Bronchial epithelial cell (primary cell): ENCODE results near the gene ZNF48. TPM values are rescaled to one million over a fixed set of nuclear protein-coding genes. Genes with fewer than 3 reads are reported as not detected.

ENCODE experiments used
- DNase-seq: peaks from one replicate; pipeline ENCODE4 v3.0.0-alpha.2; 2010; ENCODE audit warnings: low read depth
- FAIRE-seq: peaks from 2 replicates; lab custom pipeline; 2011; peaks lifted over from hg19 to GRCh38; lab: Jason Lieb, UNC
- H3K27me3 ChIP-seq: 2 replicates; pipeline ENCODE4 v1.5.1; 2011; ENCODE audit warnings: low read length; ENCODE audit not compliant: control insufficient read depth, insufficient read depth
- H3K36me3 ChIP-seq: 2 replicates; pipeline ENCODE4 v1.5.1; 2011; ENCODE audit warnings: low read length; ENCODE audit not compliant: control insufficient read depth, insufficient read depth
- H3K4me3 ChIP-seq: 2 replicates; pipeline ENCODE4 v1.5.1; 2011; ENCODE audit warnings: mild to moderate bottlenecking, low read depth, low read length, control low read depth
- CTCF ChIP-seq: IDR thresholded peaks from 2 replicates; pipeline ENCODE4 v1.5.1; 2011; ENCODE audit warnings: mild to moderate bottlenecking, moderate library complexity, low read length, control low read depth, inconsistent platforms; ENCODE audit not compliant: insufficient read depth, severe bottlenecking
- total RNA-seq: library from RNA; depleted of rRNA; stranded (reverse); fragments of >200 nt; gene quantifications from 2 replicates; pipeline ENCODE4 v1.2.1, GENCODE V29; 2014

Gene ZNF48
- total RNA-seq, 1 donor from 2014 or later = 12.9 TPM

GRCh38 chr16:30449116-30449435 lies 53.9 kb downstream of the ZNF48 start:
- DNase-seq = no peak
- no peak for FAIRE-seq
- no peaks in the 10 kb centered on the region for H3K36me3 ChIP-seq
- H3K4me3 ChIP-seq = no peak overlapping the region
- no peaks in the 10 kb centered on the region for H3K27me3 ChIP-seq
- TF ChIP-seq CTCF = no peak

Other genes with a start within 250 kb of the ZNF48 start
- gene CORO1A, start 211.8 kb upstream of the ZNF48 start, total RNA-seq = 0.79 and 1.5 TPM in 2 replicates
- 45.7 and 235 TPM in 2 replicates for gene BOLA2B, start 201.8 kb upstream of the ZNF48 start, total RNA-seq
- gene SLX1A, start 201.5 kb upstream of the ZNF48 start, total RNA-seq = 24.5 and 24.6 TPM in 2 replicates
- gene SULT1A3, start 196.2 kb upstream of the ZNF48 start, total RNA-seq = 0.26 and 3.3 TPM in 2 replicates
- 0.64 and 1.1 TPM in 2 replicates for gene NPIPB13, start 146.9 kb upstream of the ZNF48 start, total RNA-seq
- gene CD2BP2, start 40.1 kb upstream of the ZNF48 start, total RNA-seq = 37.6 and 39.8 TPM in 2 replicates
- 13.7 and 15.6 TPM in 2 replicates for gene TBC1D10B, start 24.9 kb upstream of the ZNF48 start, total RNA-seq
- not detected in 2 replicates for gene MYL11, start 20.6 kb upstream of the ZNF48 start, total RNA-seq
- under 0.01 TPM in 1 of 2 replicates, not detected in the other for gene SEPTIN1, start 12.9 kb upstream of the ZNF48 start, total RNA-seq
- 5.0 and 10.0 TPM in 2 replicates for gene ZNF771, start 12.2 kb downstream of the ZNF48 start, total RNA-seq
- gene DCTPP1, start 34.6 kb downstream of the ZNF48 start, total RNA-seq = 11.5 and 30.3 TPM in 2 replicates
- gene SEPHS2, start 50.5 kb downstream of the ZNF48 start, total RNA-seq = 17.4 and 32.9 TPM in 2 replicates
- not detected in 2 replicates for gene ITGAL, start 77.3 kb downstream of the ZNF48 start, total RNA-seq
- 19.7 and 21.9 TPM in 2 replicates for gene ZNF768, start 131.1 kb downstream of the ZNF48 start, total RNA-seq
- gene ZNF747, start 139.4 kb downstream of the ZNF48 start, total RNA-seq = 4.4 and 6.1 TPM in 2 replicates
- 2.4 and 2.6 TPM in 2 replicates for gene ZNF764, start 163.0 kb downstream of the ZNF48 start, total RNA-seq
- gene ZNF688, start 176.3 kb downstream of the ZNF48 start, total RNA-seq = 4.5 and 12.7 TPM in 2 replicates
- gene ZNF785, start 190.3 kb downstream of the ZNF48 start, total RNA-seq = 4.4 and 5.3 TPM in 2 replicates
- 2.2 and 2.6 TPM in 2 replicates for gene ZNF689, start 215.0 kb downstream of the ZNF48 start, total RNA-seq